Daoy (cell line): ENCODE results near the gene FADD. TPM values are rescaled to one million over a fixed set of nuclear protein-coding genes. Genes with fewer than 3 reads are reported as not detected.
A peak's percentile ranks its signal among the peaks of the same experiment; 100 is the strongest.
"Not testable (repeated sequence)": the region's sequence is repeated elsewhere in the genome, so short reads cannot be mapped to it uniquely, and the experiment has no call there.

Experiments used
- DNase-seq: peaks from one replicate; pipeline ENCODE4 v3.0.0-alpha.2; 2015; ENCODE audit warnings: low read depth
- total RNA-seq: library from RNA; depleted of rRNA; stranded (reverse); fragments of >200 nt; shearing (Covaris generic); gene quantifications from 2 replicates; pipeline ENCODE4 v1.2.3, GENCODE V29; 2014

The FADD gene
- total RNA-seq, 1 experiment from 2014 or later = 59.3 TPM

DNA sequence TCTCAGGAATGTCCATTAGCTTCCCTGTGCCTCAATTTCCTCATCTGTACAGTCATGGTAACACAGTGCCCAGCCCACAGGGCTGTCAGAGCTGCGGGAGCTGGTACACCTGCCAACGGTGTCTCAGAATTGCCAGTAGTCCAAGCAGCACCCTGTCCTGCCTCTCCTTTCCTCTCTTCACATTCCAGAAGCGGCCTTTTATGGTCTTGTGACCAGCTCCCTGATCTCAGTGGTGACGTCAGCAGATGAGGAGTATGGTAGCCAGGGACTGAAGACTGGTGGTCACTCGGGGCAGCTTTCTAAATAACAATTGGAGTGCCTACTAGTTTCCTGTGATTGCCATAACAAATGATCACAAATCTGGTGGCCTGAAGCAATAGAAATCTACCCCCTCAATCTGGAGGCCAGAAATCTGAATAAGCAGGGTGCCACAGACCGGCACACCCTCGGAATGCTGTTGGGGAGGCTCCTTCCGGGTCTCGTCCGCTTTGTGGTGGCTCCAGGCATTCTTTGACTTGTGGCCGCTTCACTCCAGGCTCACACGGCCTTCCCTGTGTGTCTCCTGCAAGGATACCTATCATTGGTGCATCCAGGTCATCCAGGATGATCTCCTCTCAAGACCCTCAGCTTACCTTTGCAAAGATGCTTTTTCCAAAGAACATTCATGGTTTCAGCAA, 2.1 kb downstream of the FADD start:
- no peak for DNase-seq

DNA sequence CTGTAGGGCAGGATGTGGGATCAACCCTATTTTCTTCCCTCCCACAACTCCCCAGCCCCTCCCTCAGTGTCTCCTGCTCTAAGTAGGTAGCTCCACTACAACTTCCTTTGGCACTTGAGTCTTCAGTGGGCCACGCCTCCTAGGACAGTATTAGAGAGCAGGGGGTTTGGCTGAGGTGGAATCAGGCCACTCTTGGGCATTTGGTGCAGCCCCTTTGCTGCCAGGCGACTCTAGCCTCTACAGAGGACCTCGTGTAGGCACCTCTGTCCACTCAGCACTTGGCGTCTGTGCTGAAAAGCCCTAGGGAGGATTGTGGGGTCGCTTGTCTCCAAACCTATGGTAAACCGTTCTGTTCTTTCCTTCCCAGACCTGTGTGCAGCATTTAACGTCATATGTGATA, 2.7 kb downstream of the FADD start:
- no peak for DNase-seq

DNA sequence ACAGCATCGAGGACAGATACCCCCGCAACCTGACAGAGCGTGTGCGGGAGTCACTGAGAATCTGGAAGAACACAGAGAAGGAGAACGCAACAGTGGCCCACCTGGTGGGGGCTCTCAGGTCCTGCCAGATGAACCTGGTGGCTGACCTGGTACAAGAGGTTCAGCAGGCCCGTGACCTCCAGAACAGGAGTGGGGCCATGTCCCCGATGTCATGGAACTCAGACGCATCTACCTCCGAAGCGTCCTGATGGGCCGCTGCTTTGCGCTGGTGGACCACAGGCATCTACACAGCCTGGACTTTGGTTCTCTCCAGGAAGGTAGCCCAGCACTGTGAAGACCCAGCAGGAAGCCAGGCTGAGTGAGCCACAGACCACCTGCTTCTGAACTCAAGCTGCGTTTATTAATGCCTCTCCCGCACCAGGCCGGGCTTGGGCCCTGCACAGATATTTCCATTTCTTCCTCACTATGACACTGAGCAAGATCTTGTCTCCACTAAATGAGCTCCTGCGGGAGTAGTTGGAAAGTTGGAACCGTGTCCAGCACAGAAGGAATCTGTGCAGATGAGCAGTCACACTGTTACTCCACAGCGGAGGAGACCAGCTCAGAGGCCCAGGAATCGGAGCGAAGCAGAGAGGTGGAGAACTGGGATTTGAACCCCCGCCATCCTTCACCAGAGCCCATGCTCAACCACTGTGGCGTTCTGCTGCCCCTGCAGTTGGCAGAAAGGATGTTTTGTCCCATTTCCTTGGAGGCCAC, 3.3 kb downstream of the FADD start:
- no peak for DNase-seq

DNA sequence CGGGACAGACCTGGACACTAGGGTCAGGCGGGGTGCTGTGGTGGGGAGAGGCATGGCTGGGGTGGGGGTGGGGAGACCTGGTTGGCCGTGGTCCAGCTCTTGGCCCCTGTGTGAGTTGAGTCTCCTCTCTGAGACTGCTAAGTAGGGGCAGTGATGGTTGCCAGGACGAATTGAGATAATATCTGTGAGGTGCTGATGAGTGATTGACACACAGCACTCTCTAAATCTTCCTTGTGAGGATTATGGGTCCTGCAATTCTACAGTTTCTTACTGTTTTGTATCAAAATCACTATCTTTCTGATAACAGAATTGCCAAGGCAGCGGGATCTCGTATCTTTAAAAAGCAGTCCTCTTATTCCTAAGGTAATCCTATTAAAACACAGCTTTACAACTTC, 3.9 kb downstream of the FADD start:
- DNase-seq = no peak

DNA sequence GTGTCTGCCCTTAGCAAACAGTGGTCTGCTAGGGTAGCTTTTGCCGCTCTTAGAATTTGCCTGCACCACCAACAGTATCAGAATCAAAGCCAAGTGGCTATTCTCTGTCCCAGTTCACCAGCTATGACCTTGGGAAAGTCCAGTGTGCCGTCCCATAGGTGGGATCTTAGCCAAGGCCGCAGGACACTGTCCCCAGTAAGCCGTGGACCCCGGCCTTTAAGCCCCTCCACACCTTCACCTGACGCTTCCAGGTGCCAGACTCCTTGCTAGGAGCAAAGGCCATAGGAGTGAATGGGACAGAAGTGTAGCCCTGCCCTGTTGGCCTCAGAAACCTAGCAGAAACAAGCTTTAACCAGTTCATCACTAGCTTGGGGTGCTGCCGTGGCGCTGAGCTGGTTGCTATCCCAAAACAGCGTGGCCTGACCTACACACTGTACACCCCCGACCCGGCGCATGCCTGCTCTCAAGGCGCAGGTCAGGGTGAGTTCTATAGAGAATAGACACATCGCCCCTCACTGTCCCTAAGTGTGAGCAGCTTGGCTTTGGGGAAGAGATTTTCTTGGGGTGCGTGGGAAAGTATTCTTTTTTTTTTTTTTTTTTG, 4.5 kb downstream of the FADD start:
- no peak for DNase-seq

- DNase-seq = peak; percentile 21
These were observed 6.4 kb downstream of the FADD start for GRCh38 chr11:70209391-70209912.

- DNase-seq = peak; percentile 55
These were observed 7.0 kb downstream of the FADD start for GRCh38 chr11:70210051-70210501.

DNA sequence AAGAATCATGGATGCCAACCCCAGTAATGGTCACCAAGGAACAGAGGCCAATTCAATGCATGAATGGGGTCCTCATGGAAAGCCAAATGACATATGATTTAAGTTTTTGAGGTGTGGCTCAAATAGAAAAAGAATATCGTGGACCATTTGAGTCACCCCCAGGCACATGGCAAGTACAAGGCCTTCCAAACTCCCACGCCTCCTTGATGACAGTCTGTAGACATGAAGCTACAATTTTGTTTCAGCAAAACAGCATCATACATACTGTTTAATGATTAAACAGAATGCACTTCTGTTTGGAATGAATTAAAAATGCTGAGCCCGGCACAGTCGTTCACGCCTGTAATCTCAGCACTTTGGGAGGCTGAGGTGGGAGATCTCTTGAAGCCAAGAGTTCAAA, 7.4 kb downstream of the FADD start:
- no peak for DNase-seq

GRCh38 chr11:70212227-70212811, 9.2 kb downstream of the FADD start:
- no peak for DNase-seq

- not testable (repeated sequence) for DNase-seq
These were observed 14.3 kb downstream of the FADD start for GRCh38 chr11:70217388-70217787.

- not testable (repeated sequence) for DNase-seq
These were observed 15.0 kb downstream of the FADD start for GRCh38 chr11:70218076-70218475.

- no peak for DNase-seq
These were observed 17.0 kb downstream of the FADD start for GRCh38 chr11:70220136-70220535.

GRCh38 chr11:70220920-70221319, 17.8 kb downstream of the FADD start:
- no peak for DNase-seq

GRCh38 chr11:70225681-70226177, 22.6 kb downstream of the FADD start:
- no peak for DNase-seq

DNA sequence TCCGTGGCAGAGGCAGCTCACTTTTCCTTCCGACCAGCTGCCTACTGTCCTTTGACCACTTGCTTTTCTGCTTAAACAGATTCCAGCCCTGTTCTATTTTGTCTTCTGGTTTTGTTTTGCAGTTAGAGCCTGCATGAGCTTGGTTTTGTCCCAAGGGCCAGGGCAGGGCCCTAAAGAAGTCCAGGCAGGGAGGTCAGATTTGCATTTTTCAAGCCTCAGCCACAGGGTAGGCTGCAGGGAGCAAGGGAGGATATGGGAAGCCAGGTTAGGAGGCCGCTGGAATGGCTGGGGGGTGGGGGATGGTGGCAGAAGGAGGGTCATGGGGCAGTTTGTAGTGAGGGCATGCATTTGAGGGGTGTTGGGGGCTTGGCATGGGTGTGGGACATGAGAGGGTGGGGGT, 23.1 kb downstream of the FADD start:
- DNase-seq = no peak

GRCh38 chr11:70226967-70227366, 23.9 kb downstream of the FADD start:
- peak; percentile 42 for DNase-seq

DNA sequence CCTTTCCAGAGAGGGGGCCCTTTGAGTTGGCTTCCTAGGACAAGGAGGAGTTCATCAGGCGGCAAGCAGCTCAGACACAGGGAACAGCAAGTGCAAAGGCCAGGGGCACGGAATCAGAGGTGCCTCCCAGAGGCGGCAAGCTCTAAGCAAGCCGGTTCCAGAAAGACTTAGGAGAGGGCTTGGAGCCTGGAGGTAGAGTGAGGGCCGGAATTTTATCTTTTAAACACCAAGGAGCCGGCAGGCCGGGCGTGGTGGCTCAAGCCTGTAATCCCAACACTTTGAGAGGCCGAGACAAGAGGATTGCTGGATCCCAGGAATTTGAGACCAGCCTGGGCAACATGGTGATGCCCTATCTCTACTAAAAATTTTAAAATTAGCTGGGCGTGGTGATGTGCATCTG, 26.6 kb downstream of the FADD start:
- no peak for DNase-seq

- no peak for DNase-seq
These were observed 27.2 kb downstream of the FADD start for GRCh38 chr11:70230151-70230839.

GRCh38 chr11:70230840-70231710, 28.0 kb downstream of the FADD start:
- DNase-seq = no peak

- DNase-seq = no peak
These were observed 29.9 kb downstream of the FADD start for GRCh38 chr11:70233034-70233433.
